Measurements from ENCODE around the gene PRKAR1B.
"Not testable (repeated sequence)": the region's sequence is repeated elsewhere in the genome, so short reads cannot be mapped to it uniquely, and the experiment has no call there.

PRKAR1B gene

DNA sequence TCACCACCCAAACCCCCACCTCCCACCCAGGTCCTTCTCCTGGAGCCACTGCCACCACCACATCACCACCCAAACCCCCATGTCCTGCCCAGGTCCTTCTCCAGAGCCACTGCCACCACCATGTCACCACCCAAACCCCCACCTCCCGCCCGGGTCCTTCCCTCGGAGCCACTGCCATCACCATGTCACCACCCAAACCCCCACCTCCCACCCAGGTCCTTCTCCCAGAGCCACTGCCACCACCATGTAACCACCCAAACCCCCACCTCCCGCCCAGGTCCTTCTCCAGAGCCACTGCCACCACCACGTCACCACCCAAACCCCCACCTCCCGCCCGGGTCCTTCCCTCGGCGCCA, 175.5 kb downstream of the PRKAR1B start:
- DNase-seq: not testable (repeated sequence)

DNA sequence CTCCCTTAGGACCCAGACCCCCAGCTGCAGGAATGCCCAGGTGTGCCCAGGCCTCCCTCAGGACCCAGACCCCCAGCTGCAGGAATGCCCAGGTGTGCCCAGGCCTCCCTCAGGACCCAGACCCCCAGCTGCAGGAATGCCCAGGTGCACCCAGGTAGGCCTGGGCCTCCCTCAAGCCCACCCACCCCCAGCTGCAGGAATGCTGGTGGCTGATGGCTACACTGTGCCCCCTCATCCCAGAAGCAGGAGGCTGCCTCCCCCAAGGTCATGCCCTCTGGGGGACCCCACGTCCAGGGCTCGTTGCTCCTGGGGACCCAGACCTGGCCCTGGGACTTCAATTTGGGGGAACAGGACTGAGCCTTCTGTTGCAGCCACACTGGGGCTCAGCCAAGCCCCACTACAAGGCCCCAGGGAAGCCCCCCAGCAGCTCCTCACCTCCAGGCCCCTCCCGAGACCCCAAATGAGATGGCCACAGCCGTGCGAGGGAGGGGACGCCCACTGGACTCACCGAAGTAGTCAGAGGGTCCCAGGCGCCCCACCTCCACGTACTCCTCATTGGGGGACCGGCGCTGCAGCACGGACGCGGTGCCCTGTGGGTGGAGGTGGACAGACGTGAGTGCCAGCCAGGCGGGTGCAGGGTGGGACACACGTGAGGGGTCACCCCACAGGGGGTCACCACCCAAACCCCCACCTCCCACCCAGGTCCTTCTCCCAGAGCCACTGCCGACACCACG, 176.0 kb downstream of the PRKAR1B start:
- no peak for DNase-seq

DNA sequence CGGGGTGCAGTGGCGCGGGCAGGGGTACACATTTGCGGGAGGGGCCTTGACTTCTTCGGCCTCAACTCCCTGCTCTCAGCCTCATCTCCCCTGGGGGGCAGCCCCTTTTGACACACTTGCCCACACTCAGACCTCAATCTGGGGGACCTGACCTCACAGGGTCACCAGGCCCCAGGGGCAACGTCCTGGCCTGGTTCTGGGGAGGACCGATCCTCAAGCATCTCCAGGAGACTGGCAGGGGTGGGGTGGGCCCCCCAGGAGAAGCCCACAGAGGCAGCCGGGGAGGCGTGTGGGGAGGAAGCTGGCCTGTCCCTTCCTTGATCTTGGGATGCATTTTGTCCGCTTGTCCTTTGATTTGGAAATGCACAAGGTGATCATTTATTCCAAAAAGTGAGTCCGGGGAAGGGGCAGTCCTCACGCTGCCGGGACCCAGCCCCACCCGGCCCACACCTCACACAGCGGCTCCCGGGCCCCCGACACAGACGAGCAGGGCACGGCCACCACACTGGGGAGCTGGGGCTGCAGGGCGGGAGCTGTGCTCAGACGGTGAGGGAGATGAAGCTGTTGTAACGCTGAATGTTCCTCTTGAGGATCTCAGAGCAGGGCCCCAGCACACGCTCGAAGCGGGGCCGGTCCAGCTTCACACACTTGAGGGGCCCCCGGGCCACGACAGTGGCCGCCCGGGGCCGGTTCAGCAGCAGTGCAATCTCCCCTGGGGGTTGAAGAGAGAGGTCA, 177.0 kb downstream of the PRKAR1B start:
- no peak for DNase-seq

DNA sequence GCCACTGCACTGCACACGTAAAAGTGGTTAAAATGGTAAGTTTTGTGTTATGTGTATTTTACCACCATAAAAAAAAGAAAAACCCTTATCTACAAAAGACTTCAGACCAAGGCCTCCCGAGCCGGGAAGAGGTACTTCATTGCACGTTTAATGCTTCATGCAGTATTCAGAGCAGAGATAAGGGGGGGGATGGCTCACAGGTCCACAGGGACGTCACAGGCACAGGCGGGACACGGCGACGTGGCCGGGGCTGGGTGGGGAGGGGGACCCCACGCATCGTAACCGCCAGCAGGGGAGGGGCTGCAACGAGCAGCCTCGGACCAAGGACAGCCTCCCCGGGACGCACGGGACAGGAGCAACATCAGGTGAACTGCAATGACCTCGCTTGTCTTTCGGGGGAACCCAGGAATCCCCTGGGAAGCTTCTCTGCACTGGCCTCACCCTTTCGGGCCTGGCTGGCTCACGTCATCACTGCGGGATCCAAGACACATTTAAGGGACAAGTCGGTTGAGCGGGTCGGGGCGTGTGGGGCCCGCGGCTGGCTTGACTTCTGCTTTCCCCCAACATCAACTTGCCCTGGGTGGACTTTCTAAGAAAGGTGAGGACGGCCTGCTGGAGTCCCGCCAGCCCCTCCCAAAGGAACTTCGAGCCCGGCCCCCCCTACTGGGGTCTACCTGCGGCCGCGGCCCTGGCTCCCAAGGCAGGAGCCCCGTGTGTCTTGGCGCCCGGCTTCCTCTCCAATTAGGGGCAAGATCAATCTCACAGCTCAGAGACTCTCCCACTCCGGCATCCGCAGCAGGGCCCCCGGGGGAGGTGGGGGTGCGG, 177.8 kb downstream of the PRKAR1B start:
- no peak for DNase-seq

DNA sequence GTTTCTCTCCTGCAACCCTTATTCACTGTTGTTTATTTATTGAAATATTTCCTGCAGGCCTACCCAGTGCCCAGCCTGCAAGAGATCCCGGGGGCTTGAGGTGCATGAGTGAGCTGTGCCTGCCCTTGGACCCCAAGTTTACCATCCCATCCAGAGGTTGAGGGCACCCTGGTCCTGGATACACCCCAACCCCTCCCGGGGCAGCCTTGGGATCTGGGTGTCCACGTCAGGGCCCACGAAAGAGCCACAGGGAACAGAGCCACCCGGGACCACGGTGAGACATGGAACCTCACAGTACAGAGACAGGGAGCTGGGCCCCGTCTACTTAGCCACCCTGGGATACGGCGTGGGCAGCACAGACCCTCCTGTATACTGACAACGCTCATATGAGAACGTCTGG, 178.7 kb downstream of the PRKAR1B start:
- DNase-seq: no peak

DNA sequence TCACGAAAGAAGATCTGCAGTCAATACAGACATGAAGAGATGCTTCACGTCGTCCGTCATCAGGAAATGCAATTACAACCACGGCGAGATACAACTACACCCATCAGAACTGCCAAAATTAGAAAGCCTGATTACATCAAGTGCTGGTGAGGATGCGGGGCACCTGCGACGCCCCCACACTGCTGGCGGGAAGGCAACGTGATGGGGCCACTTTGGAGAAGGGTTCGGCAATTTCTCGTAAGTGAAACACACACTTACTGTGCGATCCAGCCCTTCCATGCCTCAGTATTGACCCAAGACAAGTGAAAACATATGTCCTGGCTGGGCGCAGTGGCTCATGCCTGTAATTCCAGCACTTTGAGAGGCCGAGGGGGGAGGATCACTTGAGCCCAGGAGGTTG, 181.6 kb downstream of the PRKAR1B start:
- no peak for DNase-seq

DNA sequence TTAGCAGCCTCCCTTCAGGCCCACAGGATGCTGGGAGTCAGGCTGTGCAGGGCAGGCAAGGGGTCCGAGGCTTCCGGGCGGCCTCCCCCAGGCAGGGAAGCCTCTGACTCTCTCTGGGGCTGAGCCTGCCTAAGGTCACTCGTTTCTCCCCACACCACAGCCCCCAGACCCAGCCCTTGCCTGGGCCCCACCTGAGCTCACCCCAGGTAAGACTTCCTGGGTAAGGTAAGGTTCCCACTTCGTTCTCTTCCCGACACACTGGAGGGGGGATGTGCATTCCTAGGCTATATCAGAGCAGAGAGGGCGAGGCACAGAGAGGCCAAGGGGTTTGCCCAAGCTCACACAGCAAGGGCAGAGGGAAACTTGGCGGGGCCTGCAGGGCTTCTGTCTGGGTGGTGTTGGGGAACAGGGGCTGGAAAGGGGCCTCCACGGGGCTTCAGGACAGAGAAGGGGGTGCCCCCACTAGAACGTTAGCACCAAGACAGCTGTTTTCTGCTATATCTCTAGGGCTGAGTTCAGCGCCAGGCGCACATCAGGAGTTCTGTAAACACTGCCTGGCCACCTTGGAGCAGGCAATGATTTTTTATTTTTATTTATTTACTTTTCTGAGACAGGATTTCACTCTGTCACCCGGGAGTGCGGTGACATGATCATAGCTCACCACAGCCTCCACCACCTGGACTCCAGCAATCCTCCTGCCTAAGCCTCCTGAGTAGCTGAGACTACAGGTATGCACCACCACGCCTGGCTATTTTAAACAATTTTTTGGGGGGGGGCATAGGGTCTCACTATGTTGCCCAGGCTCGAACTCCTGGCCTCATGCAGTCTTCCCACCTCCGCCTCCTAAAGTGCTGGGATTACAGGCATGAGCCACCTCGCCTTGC, 182.5 kb downstream of the PRKAR1B start:
- DNase-seq: no peak

DNA sequence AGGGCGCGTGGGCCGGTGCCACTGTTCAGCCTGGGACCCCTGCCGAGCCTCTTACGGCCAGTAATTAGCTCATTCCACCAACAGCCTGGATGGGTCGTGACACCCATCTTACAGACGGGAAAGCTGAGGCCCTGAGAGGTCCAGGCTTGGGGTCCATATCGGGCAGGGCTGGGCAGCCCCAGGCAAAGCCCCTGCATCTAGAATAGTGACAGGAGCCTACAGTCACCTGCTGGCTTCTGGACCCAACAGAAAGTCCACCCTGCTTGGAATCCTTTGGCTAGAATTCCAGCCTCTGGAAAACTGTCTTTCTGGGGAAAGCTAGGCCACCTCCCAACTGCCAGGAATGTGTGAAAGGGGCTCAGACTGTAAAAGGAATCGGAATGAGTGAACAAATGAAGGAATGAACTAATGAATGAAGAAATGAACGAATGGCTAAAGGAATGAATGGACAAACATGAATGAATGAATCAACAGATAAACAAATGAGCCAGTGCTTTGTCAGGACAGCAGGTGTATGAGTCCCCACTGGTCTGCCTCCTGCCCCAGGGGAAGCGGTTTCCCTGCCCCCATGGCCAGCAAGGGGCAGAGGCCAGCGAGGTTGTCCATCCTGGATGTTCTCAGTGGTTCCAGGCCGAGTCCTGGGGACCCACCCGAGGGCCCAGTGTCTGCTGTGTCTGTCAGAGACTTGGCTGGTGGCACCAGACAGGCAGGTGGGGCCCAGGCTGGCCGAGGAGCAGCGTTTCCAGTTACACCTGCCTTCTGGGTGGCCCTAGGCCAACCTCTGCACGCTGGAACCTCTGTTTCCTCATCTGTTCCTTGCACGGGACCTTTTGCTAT, 183.4 kb downstream of the PRKAR1B start:
- DNase-seq: no peak

DNA sequence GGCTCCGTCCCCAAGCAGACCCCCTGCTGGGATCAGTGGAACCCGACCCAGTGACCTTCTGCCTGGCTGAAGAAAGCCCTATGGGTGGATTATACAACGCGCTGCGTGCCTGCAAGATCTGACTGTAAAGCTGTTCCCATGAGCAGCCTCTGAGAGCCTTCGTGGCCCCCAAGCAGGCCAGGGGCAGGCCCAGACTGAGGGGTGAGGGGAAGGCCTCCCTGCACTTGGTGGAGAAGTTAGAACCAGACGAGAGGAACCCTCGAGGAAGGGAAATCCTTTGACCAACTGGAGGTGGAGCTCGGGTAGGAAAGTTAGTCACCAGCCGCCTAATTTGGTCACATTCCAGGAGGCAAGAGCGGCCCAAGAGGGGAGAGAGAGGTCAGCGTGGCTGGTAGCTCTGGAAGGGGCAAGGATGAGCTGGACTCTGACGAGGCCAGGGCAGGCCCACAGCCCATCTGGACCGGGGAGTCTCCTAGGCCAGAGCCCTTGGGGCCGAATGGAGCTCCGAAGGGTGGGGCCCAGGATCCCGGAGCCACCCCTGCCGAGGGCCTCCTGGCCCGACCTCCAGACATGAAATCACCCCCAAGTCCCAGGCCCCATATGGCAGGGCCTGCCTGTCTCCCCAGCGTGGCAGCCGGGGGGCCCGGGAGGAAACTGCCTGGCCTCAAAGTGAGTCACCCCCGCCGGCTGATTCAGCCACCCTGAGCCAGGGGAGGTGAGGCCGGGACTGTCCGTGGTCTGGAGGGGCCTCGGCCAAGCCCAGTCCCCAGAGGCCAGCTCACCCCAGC, 184.2 kb downstream of the PRKAR1B start:
- DNase-seq: no peak

DNA sequence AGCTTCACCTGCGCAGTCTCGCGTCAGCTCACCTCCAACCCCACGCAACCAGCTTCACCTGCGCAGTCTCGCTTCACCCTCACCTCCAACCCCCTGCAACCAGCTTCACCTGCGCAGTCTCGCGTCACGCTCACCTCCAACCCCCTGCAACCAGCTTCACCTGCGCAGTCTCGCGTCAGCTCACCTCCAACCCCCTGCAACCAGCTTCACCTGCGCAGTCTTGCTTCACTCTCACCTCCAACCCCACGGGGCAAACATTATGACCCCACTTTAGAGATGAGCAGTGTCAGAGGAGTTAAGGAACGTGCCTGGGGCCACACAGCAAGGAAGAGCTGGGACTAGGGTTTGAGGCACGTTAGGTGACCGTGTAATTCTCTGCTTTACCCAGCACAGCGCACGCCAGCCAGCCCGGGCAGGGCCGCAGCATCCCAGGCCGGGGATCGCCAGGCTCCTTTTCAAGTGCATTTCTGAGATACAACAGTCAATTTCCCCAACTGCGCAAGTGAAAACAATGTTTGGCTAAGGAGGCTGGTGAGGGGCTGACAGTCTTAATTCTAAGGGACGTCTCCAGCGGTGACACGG, 184.9 kb downstream of the PRKAR1B start:
- no peak for DNase-seq

DNA sequence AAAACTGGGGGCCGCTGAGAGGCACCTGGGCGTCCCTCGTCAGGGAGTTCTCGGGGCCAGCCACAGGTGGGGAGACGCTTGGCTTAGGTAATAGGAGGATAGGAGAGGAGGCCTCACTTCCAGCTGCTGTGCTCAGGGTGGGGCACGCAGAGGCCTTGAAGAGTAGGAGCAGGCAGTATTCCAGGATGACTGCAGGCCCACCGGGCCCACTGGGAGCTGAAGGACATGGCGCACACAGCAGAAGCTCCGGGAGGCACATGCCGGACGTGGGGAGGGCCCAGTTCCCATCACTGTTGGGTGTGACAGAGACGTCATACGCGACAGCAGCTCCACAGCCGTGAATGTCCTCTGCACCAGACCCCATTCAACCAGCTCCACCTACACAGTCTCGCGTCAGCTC, 185.4 kb downstream of the PRKAR1B start:
- no peak for DNase-seq

DNA sequence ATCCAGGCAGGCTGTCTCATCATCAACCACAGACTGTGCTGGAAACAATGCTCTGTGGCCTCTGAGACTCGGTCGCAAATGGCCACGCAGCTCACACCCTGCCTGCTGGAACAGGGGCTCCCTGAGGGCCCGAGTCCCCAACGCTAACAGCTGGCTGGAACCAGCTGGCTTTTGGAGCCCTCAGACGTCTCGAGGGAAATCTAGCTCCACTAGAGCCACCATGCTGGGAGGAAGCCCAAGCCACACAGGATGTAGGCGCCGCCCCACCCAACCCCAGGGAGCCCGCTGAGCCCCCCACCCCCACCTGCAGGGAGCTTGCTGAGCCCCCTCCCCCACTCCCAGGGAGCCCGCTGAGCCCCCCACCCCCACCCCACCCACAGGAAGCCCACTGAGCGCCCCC, 186.1 kb downstream of the PRKAR1B start:
- DNase-seq: no peak

DNA sequence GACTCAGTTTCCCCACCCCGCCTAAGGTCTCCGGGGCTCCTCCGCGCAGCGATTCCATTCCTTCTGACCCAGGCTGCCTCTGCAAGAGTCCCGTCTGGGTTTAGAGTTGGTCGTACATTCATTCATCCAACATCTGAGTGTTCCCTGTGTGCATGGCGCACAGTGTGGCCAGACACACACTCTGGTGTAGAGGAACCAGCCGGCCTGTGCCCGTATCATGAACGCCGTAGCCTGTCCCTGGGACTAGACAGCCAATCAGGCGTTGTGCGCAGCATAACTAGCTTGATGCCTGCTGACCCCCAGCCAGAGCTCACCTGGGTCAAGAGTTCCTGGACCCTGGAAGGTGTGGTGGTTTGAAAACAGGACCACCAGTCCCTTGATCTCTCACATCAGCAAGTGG, 186.5 kb downstream of the PRKAR1B start:
- DNase-seq: no peak

DNA sequence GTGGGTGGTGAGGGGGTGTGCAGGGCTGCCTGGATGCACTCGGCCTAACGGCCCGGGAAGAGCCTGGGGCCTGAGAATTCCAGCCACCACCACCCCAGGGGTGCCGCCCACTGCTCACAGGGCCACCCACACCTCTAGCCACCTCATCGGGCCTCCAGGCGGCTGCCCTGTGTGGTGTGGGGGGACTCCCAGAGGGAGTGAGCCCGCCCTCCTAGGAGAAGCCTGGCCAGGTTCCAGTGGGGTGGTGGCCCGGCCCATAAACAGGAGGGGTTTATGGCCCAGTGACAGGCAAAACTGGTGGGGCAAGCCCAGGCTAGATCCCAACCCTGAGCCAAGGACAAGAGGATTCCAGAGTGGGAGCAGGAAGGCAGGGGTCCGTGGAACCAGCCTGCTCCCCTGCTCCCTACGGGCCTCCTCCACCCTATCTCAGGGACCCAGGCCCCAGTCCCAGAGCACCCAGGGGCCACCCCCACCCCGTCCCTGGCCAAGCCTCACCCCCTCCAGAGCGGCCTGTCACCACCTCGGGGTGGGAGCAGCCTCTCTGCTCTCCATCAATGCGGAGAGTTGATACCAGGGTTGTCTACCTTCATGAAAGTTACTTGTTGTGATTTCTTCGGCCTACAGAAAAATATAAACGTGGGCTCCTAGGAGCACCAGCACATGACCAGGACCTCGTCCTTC, 187.2 kb downstream of the PRKAR1B start:
- no peak for DNase-seq

DNA sequence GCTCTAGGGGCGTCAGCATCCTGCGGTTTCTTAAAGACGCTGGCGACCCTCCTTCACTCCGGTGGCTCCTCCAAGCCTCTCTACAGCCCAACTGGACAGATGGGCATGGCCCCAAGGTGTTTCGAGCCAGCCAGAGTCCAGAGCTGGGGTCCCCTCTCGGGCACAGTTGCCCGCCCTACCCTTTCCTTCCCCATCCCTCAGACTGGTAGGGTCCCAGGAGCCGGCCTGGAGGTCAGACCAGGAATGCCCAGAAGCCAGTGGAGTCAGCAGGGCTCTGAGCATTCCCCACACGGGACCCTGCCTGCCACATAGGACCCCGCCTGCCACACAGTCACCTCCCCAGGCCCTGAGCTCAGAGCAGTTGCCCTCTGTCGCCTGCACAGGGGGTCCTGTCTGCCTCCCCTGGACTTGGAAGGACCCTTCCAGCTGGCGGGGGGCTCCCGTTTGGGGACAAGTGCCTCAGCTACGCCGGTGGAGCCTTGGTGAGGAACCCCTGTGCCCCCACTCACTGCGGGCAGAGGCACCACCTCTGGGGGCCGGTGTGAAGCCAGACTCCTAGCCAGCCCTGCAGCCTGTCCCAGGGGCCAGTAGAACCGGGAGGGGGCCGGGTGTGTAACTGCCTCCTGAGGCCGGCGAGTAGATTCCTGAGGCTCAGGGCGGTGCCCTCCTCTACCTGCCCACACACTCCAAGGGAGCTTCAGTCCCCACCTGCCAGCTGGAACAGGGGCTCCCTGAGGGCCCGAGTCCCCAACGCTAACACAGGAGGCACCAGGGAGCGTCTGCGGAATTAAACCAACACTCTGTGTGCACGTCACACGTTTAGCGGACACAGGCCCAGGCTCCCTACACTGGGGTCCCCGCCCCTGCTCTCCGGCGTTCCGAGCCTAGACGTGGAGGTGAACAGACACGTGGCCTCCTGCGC, 188.1 kb downstream of the PRKAR1B start:
- no peak for DNase-seq

DNA sequence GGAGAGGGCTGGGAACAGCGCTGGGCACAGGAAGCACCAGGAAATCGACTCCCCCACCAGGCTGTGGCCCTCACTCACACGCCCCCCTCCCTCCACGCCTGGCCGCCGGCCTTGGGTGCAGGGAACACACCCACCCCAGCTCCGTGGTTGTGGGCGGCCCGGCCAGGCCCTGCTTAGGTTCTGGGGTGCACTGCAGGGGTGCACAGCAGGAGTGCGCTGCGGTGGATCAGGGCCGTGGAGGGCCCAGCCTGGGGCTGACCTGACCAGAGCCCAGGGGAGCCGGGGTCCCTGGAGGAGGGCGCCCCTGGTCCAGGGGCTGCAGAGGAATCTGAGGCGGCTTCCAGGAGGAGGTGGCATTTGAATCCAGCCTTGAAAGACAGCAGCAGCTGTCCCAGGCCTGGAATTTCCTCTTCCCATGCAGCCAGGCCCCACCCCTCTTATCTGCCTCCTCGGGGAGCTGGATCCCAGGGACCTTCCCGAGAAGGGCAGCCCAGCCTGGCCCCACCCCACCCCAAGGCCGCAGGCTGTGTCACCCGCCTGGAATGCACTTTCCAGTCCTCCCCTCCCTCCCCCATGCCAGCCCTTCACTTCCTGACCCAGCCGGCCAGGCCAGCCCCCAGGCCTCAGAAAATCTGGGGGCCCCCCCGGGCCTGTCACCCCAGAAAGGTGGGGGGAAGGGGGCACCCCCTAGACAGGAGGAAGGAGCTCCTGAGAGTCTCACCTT, 189.0 kb downstream of the PRKAR1B start:
- DNase-seq: no peak

DNA sequence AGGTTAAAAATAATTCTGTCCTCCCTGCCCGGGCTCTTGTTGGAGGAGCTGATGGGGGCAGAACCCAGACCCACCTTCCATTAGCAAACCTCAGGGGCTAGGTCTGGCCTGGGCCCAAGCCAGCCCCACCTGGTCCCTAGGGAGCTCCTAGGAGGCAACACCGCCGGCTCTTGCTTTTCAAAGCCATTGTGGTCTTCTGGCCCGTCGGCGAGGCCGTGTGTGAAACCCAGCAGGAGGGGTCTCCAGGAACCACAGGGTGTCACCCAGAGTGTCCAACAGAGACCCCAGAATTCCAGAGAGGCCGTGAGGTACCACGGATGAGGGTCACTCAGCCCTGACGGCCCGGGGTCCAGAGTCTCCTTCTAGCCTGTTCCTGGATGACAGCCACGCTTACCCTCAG, 190.8 kb downstream of the PRKAR1B start:
- DNase-seq: no peak

DNA sequence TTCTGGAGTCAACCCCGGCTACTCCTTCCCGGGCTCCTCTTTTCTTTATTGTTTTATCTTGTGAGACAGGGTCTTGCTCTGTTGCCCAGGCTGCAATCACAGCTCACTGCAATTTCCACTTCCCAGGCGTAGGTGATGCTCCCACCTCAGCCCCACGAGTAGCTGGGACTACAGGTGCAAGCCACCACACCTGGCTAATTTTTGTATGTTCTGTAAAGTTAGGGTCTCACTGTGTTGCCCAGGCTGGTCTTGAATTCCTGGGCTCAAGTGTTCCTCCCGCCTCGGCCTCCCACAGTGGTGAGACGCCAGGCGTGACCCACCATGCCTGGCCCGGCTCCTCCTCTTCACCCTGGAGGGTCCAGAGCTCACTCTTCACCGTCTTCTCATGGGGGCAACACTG, 192.1 kb downstream of the PRKAR1B start:
- DNase-seq: no peak
